Ovary (tissue), 9 donors: ENCODE data around the gene EEF1A2. TPM values are rescaled to one million over a fixed set of nuclear protein-coding genes. Genes with fewer than 3 reads are reported as not detected.

Experiments used
- DNase-seq, 5 donors: peaks; one replicate each; pipeline ENCODE4 v3.0.0-alpha.2; 2019 to 2020
- H3K27ac ChIP-seq, 2 donors: fragments of 200-600 bp; one replicate each; pipeline versions ENCODE4 v1.5.1 to v1.8.0; 2019 to 2022
- H3K27me3 ChIP-seq: fragments of 200-600 bp; one replicate; pipeline ENCODE4 v1.8.0; 2022
- H3K36me3 ChIP-seq: fragments of 200-600 bp; sonication (generic); one replicate; pipeline ENCODE4 v1.5.1; 2019
- H3K4me1 ChIP-seq: one replicate; pipeline ENCODE4 v1.8.1; 2013; ENCODE audit warnings: mild to moderate bottlenecking, moderate library complexity; ENCODE audit not compliant: insufficient read depth
- H3K4me3 ChIP-seq: fragments of 200-600 bp; sonication (generic); one replicate; pipeline ENCODE4 v1.5.1; 2017
- H3K9me3 ChIP-seq, 2 donors: fragments of 200-600 bp in 1 of 2; sonication (generic) in 1 of 2; one replicate each; pipeline versions ENCODE4 v1.5.1 to v1.8.1; 2013 to 2019; ENCODE audit warnings: mild to moderate bottlenecking in 1 of 2, moderate library complexity in 1 of 2
- EP300 ChIP-seq: sonication (generic); formaldehyde crosslinking; IDR thresholded peaks from one replicate; pipeline ENCODE4 v1.6.1; 2017; ENCODE audit warnings: antibody characterized with exemption
- POLR2A ChIP-seq: fragments of 450-650 bp; IDR thresholded peaks from one replicate; pipeline ENCODE4 v1.6.1; 2017; ENCODE audit warnings: antibody characterized with exemption, mild to moderate bottlenecking, moderate library complexity
- whole genome bisulfite sequencing, 3 donors: extraction: QIAGEN DNeasy Blood & Tissue Kit in 1 of 3; methylation state at CpG; one replicate each; pipeline versions ENCODE4 v1.1.5 to v1.1.7; 2013 to 2017; 5-methylcytosine and 5-hydroxymethylcytosine counted together
- intact Hi-C, 4 donors: fragments of 100-400 bp; cut with DNase I; formaldehyde crosslinking; loops; one replicate each; pipeline versions ENCODE4 v1.11.0 to v1.15.1; 2022 to 2023
- polyA plus RNA-seq, 2 donors: library from polyadenylated mRNA; stranded (reverse); fragments of 200-250 nt in 1 of 2; fragments of 350-450 nt in 1 of 2; fragmentation: Illumina TruSeq in 1 of 2; extraction: RNeasy Lipid Tissue Mini Kit (QIAGEN cat#74804) in 1 of 2; gene quantifications; one replicate each; pipeline ENCODE4 v1.2.3, GENCODE V29; 2013 to 2014
- total RNA-seq, 7 donors: library from RNA; depleted of rRNA in 2 of 7; stranded (reverse); fragments of >200 nt in 2 of 7; fragmentation: NEBNext Ultra II Directional in 3 of 7; extraction: Animal tissue kit (Norgen Biotek cat#: 25700) in 3 of 7; gene quantifications; one replicate each; pipeline versions ENCODE4 v1.1.0 to v1.2.4, GENCODE V29; 2016 to 2023
- TF ChIP-seq, protein P1 (sequence below), 3 donors: fragments of 450-650 bp in 2 of 3; fragments of 200-600 bp in 1 of 3; IDR thresholded peaks; one replicate each; pipeline versions ENCODE4 v1.5.1 to v1.8.0; 2016 to 2022; ENCODE audit warnings: antibody characterized with exemption in 3 of 3, mild to moderate bottlenecking in 1 of 3
- donor health status: DM: no; HTN: no; CAD: no; lungs with moderate emphysema.
- donor health status: DM: no; HTN: no; CAD: no.
- donor health status: Bipolar disorder and iron deficiency.
- donor health status: DM: yes; HTN: yes; CAD: no.
- donor health status: DM: no; HTN: no; CAD: no.
- donor health status: DM: yes; HTN: yes; CAD: no.

Gene EEF1A2
- total and polyA plus RNA-seq, 9 donors, result 0.25 to 1.3 (median 0.69) TPM

DNA sequence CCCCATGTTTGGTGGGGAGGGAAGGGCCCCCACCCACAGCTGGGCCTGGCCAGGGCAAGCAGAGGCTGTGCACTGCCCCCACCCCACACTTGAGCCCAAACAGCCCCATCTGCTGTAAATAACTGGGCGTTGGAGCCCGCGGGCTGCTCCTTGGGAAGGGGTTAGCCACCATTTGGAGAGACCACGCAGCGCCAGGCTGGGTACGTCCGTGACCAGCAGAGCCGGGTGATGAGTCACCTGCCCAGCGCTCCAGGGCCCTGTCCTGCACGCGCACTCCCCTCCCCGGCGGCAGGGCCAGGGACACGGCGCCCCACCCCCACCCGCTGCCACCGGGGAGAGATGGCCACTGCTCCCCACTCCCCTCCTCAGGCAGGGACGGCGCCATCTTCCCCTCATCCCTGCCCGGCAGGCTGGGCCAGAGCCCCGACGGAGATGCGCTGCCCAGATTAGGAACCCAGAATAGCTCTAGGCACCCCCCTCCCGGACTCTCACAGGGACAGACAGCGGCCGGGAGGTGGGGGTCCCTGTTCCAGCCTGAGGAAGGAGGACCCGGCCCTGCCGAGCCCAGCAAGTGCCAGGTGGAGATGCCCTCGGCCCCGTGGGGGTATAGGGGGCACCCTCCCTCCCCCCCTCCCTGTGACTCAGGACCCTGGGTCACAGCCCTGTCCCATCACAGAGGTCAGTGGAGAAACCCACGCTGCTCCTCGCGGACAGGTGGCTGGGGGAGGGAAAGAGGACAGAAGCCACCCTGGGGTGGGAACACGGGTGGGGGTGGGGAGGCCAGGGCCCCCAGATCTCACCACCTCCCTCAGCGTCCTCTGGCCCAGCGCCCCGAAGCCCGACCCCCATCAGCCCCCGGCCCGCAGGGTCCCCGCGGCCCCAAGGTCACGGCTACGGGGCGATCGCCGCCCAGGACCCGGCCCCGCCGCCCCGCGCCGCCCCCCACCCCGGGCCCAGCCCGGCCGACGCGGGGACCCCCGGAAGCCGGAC lies 642 bp downstream of the EEF1A2 start:
- Histone ChIP-seq H3K4me3 (no peak overlapping the region), H3K4me1 (peaks cover 4% of the 10 kb centered on the region), H3K36me3 (no peaks in the 10 kb centered on the region), H3K27ac (no peak overlapping the region), H3K9me3 (no peaks in the 10 kb centered on the region), H3K27me3 (no peaks in the 10 kb centered on the region)
- TF ChIP-seq POLR2A, result no peak
- TF ChIP-seq, protein P1, sequence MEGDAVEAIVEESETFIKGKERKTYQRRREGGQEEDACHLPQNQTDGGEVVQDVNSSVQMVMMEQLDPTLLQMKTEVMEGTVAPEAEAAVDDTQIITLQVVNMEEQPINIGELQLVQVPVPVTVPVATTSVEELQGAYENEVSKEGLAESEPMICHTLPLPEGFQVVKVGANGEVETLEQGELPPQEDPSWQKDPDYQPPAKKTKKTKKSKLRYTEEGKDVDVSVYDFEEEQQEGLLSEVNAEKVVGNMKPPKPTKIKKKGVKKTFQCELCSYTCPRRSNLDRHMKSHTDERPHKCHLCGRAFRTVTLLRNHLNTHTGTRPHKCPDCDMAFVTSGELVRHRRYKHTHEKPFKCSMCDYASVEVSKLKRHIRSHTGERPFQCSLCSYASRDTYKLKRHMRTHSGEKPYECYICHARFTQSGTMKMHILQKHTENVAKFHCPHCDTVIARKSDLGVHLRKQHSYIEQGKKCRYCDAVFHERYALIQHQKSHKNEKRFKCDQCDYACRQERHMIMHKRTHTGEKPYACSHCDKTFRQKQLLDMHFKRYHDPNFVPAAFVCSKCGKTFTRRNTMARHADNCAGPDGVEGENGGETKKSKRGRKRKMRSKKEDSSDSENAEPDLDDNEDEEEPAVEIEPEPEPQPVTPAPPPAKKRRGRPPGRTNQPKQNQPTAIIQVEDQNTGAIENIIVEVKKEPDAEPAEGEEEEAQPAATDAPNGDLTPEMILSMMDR (IDR thresholded peaks at IDR 0.05), result no peak
- no peak for TF ChIP-seq EP300
- intact Hi-C loops, result no loop called here
- 6 to 9% (median 8%) methylated on average over 30 to 60 of the region's 60 CpGs for WGBS, 3 donors
- DNase-seq, result peak in 1 of 5 donors; percentile 17

DNA sequence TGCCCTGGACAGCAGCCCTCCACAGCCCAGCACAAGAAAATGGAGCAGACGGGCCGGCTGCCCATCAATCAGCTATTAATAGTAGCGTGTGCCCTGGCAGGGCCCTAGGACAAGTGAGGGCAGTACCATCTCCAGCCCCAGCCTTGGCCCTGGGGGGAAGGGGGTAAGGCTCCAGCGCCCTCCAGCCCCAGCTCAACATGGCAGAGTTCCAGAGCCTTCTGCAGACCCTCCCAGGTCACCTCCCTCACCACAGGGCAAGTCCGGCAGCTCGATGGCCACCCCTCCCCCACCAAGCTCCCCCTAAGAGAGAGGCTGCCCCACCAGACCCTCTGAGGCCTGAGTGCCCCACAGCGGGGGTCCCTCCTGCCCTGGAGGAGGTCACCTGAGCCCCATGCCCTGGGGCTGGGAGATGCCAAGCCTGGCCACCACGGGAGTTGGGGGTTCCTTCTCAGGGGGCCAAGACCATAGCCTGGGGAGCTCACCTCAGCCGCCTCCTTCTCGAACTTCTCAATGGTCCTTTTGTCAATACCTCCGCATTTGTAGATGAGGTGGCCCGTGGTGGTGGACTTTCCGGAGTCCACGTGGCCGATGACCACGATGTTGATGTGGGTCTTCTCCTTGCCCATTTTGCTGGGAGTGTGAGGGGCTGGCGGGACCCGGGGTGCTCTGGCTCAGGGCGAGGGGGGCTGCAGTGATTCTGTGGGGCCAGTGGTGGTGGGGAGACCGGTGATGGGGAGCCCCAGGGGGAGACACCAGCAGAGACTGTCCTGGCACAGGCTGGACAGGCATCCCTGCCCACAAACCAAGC lies 1.5 kb downstream of the EEF1A2 start:
- TF ChIP-seq EP300 (no peak), POLR2A (no peak)
- TF ChIP-seq, protein P1 (IDR thresholded peaks at IDR 0.05), result no peak
- no peak for DNase-seq
- Histone ChIP-seq H3K4me3 (no peak overlapping the region), H3K9me3 (no peaks in the 10 kb centered on the region), H3K36me3 (no peaks in the 10 kb centered on the region), H3K27me3 (no peaks in the 10 kb centered on the region), H3K4me1 (peaks cover 4% of the 10 kb centered on the region), H3K27ac (no peak overlapping the region)
- intact Hi-C loops, result no loop called here
- WGBS, 3 donors, result 66 to 72% (median 67%) methylated on average over 18 to 20 of the region's 20 CpGs

DNA sequence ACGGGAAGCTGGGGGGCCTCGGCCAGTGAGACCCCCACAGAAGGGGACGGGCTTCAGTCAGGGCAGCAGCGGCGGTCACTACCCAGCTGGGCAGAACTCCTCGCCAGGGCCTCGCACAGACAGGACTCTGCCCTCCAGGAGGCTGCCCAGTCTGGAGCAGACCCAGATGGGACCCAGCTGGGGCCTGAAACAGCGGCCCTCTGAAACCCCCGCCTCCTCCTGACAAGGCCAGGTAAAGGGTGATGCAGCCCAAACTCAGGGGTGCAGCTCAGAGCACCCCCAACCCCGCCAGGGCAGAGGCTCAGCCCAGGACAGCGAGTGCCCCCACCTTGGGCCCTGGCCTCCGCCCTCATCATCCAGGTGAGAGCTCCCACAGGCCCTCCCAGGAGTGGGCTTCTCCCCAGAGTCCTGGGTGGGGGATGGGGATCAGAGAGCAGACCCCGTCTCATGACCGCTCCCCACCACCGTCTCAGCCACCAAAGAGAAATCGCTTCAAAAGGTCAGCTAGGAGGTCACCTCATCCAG lies 2.2 kb downstream of the EEF1A2 start:
- peaks cover 4% of the 10 kb centered on the region for H3K4me1 ChIP-seq
- WGBS, 3 donors, result 52 to 57% (median 56%) methylated on average over 15 to 16 of the region's 16 CpGs
- H3K27ac ChIP-seq, result no peak overlapping the region
- DNase-seq, result no peak
- intact Hi-C loops, result no loop called here
- TF ChIP-seq, protein P1 (IDR thresholded peaks at IDR 0.05), result no peak
- TF ChIP-seq POLR2A, result no peak
- TF ChIP-seq EP300, result no peak
- no peaks in the 10 kb centered on the region for H3K36me3 ChIP-seq
- H3K9me3 ChIP-seq, result no peaks in the 10 kb centered on the region
- peak overlapping the region; percentile 31 for H3K4me3 ChIP-seq
- H3K27me3 ChIP-seq, result no peaks in the 10 kb centered on the region
